ENCODE measurements around the gene CRAT.
A peak's percentile ranks its signal among the peaks of the same experiment; 100 is the strongest.

Gene CRAT

DNA sequence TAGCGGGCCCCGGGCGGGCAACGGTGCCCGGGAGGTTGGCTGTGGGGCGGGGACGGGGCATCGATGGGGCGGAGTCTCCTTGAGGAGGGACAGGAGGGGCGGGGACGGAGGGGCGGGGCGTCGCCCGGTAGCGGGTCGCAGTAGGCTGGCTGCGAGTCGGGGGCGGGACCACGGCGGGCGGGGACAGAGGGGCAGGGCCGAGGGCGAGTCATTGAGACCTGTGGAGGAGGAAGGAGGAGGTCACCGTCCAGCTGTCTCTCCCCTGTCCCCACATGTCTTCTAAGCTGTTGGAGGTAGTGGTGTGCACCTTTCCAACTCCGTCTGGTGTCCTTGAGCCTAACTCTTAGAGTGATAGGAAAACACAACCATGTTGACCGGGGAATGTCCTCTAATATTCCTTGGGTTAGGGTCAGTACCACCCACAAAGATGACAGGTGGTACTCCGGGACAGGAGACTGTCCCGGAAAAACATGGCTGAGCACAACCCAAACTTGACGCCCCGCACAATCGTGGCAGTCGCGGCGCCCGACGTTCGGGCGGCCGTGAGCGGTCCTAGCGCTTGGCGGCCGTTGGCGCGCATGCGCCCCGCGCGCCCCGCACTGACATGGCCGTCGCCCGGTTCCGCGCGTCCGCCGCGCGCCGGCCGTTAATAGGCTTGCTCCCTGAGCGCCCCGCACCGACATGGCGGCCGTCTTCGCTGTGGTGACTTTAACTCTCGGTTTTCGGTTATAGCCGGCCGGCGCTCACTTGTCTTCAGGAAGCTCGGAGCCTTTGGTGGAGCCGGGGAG lies at the start of gene CRAT, which contains the start of gene PTPA:
CRAT (minus strand) TSS at position 54 of the 788 bp plus-strand sequence. CDS start 284 bp downstream, outside the sequence.
PTPA (plus strand) TSS at position 676 of the 788 bp plus-strand sequence. CDS start 186 bp downstream, outside the sequence.
- DNase-seq (ENCODE audit: low read depth): peak; percentile 95

DNA sequence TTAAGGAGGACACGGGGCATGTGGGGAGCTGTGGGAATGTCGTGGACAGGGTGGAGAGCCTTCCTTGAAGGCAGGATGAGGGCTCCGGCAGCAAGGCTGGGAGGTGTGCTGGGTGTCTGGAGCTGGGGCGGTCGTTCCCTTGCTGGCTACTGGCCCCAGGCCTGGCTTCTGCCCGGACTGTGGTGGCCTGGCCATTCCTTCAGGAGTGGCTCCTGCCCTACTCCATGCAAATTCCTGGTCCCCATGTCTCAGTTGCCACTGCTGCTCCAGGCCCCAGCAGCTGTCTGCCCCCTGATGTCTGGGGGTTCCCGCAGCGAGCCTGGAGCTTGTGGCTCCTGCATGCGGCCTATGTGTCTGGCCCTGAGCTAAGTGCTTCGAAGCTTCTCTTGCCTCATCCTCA lies 45.6 kb upstream of the CRAT start:
- no peak for DNase-seq (ENCODE audit: low read depth)

DNA sequence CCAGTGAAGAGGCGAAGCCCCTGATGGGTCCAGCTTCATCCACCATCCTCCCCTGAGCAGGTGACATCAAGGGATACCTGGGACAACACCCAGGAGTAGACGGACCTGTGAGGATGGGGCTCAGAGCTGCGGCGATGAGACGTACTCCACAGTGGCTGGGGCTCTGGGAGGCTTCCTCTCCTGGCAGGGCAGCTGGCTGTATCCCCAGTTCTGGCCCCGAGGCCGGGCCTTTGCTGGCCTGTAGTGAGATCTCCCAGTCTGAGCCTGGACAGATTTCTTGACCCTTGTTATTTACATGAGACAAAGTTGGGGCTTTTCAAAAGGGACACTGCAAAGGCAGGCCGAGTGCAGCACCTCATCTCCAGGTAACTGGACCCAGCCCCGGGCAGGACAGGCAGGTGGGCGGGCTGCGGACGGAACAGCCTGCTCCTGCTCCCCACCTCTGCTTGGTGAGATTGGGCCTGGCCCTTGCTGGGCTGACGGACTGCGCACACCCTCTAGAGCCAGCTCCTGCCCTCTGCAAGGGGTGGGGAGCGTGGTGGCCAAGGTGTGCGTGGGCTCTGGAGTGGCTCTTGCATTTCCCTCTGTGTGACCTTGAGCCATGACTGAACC lies 44.4 kb upstream of the CRAT start:
- DNase-seq (ENCODE audit: low read depth): no peak

DNA sequence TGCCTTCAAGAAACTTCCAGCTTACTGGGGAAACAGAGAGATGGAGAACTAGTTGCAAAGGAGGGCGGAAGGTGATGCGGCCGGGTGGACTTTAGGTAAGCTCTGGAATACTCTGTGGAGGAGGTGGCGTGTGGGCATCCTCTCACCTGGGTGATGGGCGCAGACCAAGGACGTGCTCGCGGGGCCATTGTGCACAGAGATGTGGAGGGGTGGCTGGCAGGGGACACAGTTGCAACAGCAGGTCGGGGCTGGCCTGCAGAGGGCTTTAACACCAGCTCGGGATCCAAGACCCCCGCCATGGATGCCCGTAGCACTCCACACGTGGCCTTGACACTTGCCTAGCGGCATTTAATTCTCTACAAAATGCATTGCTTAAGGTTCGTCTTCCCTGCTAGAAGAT lies 40.9 kb upstream of the CRAT start:
- no peak for DNase-seq (ENCODE audit: low read depth)

DNA sequence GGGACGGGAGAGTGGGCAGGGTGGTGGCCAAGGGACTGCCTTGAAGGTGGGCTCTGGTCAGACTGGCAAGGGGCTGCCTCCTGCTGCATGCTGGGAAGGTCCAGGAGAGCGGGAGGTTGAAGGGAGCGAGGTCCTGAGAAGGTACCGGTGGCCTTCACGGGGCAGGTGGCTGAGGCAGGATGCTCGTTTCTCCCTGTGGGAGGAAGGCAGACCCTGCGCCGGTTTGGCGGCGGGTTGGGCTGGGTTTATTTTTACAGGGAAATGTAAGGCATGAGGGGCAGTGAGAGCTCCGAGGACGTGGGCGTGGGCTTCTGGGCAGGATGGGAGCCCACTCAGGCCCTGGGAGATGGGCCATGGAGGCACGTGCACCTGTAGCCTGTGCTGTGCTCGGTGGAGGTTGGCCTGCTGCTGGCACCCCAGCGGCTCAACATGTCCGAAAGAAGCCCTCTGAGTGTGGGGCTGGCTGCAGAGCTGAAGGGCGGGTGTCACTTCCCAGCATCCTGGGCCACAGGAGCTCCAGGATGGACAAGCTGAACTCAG lies 40.1 kb upstream of the CRAT start:
- no peak for DNase-seq (ENCODE audit: low read depth)

DNA sequence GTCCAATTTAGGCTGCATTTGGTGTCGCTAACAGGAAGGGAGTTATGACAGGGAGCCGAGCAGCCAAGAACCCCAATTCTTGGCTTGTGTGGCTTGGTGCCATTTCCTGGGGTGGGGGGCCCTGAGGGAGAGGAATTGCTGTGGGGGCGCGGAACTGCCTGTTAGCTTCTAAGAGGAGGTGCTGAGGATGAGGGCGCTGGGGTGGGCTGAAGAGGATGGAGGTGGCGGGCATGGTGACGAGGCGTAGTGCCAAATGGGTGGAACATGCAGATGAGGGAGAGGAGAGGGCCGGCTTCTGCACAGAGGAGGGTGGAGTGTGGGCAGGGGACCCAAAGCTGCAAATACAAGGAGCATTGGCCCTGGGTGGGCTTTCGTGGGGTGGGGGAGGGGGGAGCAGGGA lies 39.5 kb upstream of the CRAT start:
- no peak for DNase-seq (ENCODE audit: low read depth)

DNA sequence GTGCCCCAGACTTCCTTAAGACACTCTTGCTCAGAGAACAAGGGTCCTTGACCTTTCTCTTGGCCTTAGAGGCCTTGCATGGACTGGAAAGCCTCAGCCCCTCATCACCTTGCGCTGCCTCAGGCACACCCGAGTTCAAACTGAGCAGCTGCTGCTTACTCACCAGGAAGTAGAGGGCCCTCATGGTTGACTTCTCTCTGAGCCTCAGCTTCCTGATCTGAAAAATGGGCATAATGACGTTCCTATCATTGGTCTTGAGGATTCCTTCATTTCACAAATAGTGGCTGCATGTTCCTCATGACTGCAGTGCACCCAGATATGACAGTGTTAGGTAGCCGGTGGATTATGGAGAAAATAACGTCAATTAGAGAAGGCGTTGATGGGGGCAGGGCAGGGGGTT lies 38.8 kb upstream of the CRAT start:
- DNase-seq (ENCODE audit: low read depth): no peak

DNA sequence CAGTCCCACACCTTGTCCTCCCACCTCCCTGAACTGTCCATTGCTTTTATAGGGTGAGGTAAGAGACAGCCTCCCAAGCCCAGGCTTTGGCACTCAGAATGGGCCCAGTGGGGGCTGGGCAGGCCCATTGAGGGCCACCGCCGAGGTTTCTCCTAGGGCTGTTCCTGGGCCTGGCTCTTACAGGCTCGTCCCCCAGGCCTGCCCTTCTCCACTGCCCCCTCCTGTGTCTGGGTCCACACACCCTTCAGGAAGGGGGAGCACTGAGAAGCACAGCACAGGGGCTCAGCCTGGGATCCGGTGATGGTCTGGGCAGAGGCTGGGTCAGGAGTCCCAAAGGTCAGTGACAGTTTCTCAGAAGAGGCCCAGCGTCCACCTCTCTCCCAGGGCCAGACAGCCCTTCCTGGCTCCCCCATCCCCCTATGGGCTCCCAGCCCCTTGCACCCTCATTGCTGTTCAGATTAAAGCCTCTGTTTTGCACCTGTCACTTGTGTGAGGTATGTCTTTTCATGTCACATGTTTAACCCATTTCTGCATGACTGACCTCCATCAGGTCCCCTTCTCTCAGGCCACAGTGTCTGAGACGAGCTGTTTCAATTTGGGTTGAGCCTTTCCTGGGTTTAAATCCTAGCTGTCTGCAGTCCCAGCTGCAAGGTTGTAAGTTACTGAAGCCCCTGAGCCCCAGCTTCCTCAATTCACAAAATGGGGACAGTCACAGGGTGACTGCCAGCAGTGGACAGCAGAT lies 38.0 kb upstream of the CRAT start:
- no peak for DNase-seq (ENCODE audit: low read depth)

DNA sequence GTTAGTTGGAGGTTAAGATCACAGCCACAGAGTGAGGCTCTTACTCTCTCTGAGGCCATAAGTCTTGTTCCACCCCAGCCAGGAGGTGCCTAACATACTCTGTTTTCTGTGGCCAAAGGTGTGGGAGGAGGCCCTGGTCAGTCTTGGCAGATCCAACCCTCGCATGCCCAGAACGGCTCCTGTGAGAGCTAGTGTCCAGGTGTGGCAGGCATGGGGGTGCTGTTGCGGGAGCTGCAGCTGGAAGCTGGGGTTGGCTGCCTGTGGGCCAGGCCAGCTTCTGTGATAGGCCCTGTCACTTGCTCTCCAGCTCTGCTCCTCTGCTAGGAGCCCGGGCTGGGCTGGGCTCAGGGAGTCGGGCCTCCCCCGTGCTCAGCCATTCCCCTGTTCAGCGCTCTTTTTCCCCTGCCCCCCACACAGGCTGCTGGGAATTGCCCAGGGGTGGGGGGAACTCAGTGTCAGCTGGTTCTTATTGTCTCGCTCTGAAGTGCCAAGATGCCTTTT lies 35.9 kb upstream of the CRAT start:
- no peak for DNase-seq (ENCODE audit: low read depth)

DNA sequence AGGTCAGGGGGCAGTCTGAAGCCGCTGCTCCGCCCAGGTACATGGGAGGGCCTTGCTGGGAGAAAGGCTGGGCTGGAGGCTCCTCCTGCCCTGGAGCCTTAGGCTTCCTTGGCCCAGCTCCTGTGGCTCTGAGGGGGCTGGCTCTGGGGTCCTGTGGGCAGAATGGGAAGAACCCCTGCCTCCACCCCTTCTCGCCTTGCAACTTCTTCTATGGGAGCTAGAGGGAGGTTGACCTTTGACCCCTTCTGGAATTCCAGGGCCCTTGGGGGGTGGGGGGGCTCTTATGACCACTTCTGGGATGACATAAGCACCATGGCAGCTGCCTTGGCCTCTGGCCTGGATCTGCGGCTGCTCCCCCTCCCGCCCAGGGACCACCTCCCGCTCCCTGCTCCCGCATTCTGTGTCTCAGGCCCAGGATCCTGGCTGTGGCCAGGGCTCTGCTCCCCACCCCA lies 35.3 kb upstream of the CRAT start:
- peak; percentile 87 for DNase-seq (ENCODE audit: low read depth)

DNA sequence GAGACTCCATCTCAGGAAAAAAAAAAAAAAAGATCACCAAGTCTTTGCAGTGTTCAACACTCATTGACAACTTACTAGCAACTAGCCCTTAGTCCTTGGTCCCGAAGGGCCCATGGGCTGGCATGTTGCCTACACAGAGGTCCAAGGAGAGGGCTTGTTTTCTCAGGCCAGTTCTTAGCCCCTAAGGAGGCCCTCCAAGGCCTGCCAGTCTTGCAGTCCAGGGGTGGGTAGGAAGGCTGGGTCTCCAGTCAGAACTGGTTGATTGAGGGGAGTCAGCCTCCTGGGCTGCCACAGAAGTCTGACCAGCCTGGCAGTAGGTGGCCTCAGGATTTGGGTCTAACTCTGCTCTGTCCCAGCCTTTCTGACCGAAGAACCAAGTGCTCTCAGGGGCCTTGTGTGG lies 34.7 kb upstream of the CRAT start:
- no peak for DNase-seq (ENCODE audit: low read depth)

DNA sequence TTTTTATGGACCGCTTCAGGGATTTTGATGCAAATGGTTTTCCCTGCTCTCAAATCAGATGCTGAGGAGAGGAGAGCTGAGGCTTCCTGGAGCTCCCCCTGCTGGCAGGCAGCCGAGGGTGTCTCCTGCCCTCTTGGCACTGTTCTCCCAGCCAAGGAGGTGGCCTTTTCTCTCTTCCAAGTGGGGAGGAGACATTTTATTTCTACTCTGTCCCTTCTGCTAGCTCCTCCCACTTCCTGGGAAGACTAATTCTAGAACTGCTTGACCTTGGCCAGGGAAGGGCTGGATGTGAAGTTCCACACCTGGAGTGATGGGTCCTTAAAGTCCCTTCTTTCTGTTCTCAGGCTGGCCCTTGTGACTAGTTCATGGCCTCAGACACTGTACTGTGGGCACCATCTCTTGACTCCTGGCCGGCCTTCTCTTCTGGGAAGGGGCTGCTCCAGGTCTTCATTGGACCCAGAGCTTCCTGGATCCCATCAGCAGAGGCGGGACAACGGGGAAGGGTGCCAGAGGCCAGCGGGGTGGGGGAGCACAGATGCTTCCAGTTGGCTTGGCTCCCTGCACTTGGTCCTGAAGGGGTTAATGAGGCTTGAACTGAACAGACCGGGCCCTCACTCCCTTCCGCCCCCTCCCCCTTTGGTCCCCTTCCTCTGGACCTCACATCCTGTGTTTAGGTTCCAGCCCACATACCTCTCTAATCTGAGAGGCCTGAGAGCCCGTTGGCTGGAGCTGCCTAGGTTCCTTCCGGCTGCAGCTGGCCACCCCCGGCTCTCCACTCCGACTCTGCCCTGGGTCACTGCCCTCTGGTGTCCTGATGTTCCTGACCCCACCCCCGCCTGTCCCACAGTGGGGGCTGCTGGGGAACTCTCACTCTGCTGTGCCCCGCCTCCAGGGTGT lies 32.7 kb upstream of the CRAT start:
- DNase-seq (ENCODE audit: low read depth): peak; percentile 89

DNA sequence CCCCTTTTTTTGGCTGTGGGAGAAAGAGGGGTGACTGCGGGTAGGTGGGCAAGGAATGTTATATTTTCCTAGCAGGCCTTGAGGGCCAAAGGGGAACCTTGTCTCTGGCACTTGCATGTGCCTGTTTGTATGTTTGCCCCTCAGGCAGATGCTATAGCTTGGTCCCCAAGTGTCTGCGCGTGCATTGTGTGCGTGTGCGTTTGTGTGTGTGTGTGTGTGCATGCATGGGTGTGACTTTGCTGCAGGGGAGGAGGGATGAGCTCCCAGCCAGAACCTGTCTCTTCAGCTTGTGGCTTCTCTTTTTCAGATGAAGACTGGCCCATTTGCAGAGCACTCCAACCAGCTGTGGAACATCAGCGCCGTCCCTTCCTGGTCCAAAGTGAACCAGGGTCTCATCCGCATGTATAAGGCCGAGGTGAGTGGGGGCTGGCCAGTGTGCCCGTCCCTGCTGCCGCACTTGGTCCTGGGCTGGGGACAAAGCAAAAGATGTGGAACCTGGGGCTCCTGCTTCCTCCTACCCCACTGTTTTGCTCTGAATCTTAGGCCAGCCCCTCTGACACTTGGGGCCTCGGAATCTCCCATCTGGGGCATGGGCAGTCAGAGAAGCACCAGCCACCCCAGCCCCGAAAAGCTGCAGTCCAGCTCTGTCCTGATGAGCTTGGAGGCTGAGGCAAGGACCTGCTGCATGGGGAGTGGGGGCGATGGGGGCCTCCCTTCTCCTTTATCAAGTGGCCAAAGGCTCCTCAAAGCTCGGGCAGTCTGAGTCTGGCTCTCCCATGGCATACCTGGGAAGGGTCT lies 31.7 kb upstream of the CRAT start:
- no peak for DNase-seq (ENCODE audit: low read depth)

DNA sequence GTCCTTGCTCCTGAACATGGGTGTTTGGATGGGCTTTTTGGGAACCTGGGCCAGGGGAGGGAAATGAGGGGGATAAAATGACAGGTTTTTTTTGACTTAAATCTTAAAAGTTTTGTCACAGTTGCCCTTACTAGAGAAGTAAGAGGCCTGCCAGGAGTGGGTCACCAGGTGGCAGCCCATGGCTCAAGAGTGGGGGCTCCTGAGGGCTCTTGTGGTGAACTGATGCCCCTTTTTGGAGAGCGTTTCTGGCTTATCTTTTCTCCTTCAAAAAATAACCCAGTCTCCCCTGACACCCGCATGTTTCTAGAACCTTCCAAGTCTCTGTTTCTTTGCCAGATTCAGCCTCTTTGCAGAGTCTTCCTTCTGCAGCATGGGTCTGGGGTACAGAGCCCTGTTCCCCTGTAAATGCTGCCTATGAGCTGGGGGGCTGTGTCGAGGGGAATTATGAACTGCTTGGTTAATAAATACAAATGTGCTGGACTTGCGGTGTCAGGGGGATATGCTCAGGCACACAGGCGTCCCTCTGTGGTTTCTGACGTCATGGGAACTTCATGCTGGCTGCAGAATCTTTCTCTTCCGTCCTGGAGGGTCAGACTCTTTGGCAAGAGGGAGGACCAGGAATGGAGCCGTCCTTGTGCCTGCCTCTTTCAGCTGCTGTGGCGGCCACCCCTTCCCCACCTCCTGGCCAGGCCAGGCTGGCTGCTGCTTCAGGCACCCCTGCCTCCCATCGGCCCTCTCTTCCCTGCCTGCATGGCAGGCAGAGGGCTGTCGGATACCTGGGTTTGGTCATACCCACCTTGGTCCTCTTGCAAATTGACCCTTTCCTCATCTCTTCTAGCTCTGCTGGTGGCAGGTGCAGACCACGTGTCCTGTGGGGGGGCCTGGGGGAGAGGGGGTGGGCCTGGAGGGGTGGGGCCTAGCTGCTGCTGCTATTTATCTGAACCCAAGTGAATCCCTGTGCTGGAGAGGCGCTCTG lies 30.8 kb upstream of the CRAT start:
- peak; percentile 93 for DNase-seq (ENCODE audit: low read depth)

DNA sequence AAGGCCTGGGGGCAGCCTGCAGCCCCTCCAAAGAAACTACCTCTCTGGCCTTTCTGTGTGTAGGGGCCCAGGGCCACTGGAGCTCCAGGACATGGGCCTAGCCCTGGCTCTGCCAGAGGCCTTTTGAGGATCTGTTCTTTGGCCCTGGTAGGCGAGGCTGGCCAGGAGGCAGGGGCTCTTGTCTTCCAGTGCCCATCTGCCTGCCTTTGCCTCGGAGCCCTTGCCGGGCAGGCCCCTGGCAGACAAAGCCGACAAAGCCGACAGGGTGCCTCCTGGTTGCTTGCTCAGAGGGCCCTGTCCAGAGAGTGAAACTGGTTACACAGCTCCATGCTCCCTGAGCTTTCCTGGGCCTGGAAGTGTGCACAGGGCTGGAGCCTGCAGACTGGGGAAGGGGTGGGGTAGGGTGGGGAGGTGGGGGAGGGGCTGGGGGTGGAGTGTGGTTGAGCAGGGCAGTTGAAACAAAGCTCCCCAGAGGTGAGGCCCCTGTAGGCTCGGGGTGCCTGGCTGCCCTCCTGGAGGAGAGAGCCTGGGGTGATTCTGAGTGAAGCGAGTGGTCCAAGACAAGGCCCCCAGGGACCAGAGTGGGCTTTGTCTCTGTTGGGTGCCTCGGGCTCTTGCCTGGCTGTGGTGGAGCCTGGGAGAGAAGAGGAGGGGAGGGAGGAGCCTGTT lies 29.9 kb upstream of the CRAT start:
- peak; percentile 58 for DNase-seq (ENCODE audit: low read depth)

DNA sequence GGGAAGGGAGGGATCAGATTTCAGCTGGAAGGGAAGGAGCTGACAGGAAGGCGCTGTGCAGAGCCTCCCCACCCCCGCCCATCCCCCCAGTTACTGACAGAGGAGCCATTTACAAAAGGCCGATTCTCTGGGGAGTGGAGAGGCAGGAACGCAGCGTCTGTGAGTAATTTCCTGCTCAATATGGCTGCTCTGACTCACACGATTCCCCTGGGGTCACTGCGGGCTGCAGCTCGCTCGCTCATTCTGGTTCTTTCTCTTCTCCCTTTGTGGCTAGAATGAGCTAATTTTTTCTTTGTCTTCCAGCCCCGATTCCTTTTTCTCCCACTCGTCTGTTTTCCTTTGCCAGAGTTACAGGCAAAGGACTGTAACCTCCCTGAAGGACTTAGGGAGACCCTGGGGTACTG lies 29.4 kb upstream of the CRAT start:
- DNase-seq (ENCODE audit: low read depth): peak; percentile 100

DNA sequence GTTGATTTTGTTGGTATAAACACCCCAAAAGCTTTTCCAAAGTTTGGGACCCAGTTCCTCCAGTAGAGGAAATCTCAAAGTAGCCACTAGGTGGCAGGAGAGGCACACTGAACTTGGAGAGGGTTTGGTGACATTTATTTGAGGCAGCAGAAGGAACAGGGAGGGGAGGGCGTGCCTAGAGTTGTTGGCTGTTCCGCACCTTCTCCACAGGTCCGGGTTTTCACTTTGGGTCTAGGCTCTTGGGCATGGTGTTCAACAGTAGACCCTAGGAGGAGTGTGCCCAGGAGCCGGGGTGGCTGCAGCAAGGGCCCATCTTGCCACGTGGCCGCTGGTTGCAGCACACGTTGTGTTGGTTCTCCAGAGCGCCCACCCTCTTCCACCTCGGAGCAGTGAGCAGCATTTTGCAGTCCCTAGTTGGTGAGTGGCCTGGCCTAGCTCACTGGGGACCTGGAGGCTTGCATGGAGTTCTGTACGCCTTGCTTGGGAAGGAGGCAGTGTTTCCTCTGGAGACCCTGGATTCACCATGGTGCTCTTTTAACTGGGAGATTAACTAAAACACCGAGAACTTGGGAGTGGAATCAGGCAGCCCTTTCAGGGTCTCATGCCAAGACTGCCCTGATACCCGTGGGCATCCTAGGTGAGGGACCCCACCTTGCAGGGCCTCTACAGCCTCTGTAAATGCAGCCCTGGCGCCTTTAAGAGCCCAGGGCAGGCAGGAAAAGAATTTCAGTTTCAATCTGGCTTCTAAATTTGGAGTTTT lies 28.8 kb upstream of the CRAT start:
- DNase-seq (ENCODE audit: low read depth): peak; percentile 87

Data from ELR (cell line).